A549 (cell line): ENCODE results near the gene ZNF507.

ENCODE experiments used
- E2F6 ChIP-seq: IDR thresholded peaks from 2 replicates; pipeline ENCODE4 v1.6.1; 2012; ENCODE audit warnings: low read depth, borderline replicate concordance
- EP300 ChIP-seq, 2 experiments: fragments of >200 bp; sonication (Bioruptor Twin); formaldehyde crosslinking; IDR thresholded peaks; 2 replicates in 1 of 2; 3 replicates in 1 of 2; pipeline ENCODE4 v1.6.1; 2016 to 2017
- ESRRA ChIP-seq: fragments of 150-350 bp; IDR thresholded peaks from 2 replicates; pipeline ENCODE4 v1.6.1; 2014; ENCODE audit warnings: mild to moderate bottlenecking, low read length, borderline replicate concordance
- MYC ChIP-seq: IDR thresholded peaks from 2 replicates; pipeline ENCODE4 v1.6.1; 2012; ENCODE audit warnings: mild to moderate bottlenecking, inconsistent platforms, low read length, improper control_type of control experiment, borderline replicate concordance
- POLR2A ChIP-seq: IDR thresholded peaks from 2 replicates; pipeline ENCODE4 v1.6.1; 2012; ENCODE audit warnings: mild to moderate bottlenecking, low read length
- POLR2AphosphoS2 ChIP-seq: conservative IDR thresholded peaks from 2 replicates; pipeline ENCODE4 v1.6.1; 2012; ENCODE audit warnings: low read length, improper control_type of control experiment, inconsistent platforms
- ZNF302 ChIP-seq: fragments of 250-450 bp; sonication (Bioruptor Pico); IDR thresholded peaks from 2 replicates; pipeline ENCODE4 v1.9.0; 2021; ENCODE audit warnings: inconsistent platforms, mild to moderate bottlenecking, moderate library complexity
- TF ChIP-seq, protein P1 (sequence below): fragments of >200 bp; sonication (Bioruptor Twin); formaldehyde crosslinking; IDR thresholded peaks from 3 replicates; pipeline ENCODE4 v1.5.1; 2016
- TF ChIP-seq, protein P2 (sequence below): IDR thresholded peaks from 2 replicates; pipeline ENCODE4 v1.6.1; 2012
- TF ChIP-seq, protein P3 (sequence below): IDR thresholded peaks from 2 replicates; pipeline ENCODE4 v1.6.1; 2012

- TF ChIP-seq, protein P1, sequence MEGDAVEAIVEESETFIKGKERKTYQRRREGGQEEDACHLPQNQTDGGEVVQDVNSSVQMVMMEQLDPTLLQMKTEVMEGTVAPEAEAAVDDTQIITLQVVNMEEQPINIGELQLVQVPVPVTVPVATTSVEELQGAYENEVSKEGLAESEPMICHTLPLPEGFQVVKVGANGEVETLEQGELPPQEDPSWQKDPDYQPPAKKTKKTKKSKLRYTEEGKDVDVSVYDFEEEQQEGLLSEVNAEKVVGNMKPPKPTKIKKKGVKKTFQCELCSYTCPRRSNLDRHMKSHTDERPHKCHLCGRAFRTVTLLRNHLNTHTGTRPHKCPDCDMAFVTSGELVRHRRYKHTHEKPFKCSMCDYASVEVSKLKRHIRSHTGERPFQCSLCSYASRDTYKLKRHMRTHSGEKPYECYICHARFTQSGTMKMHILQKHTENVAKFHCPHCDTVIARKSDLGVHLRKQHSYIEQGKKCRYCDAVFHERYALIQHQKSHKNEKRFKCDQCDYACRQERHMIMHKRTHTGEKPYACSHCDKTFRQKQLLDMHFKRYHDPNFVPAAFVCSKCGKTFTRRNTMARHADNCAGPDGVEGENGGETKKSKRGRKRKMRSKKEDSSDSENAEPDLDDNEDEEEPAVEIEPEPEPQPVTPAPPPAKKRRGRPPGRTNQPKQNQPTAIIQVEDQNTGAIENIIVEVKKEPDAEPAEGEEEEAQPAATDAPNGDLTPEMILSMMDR, result no peak
- TF ChIP-seq ESRRA, result no peak
- TF ChIP-seq POLR2AphosphoS2, result no peak
- TF ChIP-seq POLR2A, result no peak
- TF ChIP-seq E2F6, result no peak
- TF ChIP-seq, protein P2, sequence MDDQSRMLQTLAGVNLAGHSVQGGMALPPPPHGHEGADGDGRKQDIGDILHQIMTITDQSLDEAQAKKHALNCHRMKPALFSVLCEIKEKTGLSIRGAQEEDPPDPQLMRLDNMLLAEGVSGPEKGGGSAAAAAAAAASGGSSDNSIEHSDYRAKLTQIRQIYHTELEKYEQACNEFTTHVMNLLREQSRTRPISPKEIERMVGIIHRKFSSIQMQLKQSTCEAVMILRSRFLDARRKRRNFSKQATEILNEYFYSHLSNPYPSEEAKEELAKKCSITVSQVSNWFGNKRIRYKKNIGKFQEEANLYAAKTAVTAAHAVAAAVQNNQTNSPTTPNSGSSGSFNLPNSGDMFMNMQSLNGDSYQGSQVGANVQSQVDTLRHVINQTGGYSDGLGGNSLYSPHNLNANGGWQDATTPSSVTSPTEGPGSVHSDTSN, result no peak
- TF ChIP-seq, protein P3, sequence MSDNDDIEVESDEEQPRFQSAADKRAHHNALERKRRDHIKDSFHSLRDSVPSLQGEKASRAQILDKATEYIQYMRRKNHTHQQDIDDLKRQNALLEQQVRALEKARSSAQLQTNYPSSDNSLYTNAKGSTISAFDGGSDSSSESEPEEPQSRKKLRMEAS, result no peak
- TF ChIP-seq ZNF302, result no peak
- TF ChIP-seq EP300 (IDR thresholded peaks at IDR 0.05), result no peak
- TF ChIP-seq MYC, result no peak
These were observed 9.9 kb downstream of the ZNF507 start for GRCh38 chr19:32355309-32355708.
